Measurements from ENCODE around the gene RPL27A. TPM values are rescaled to one million over a fixed set of nuclear protein-coding genes. Genes with fewer than 3 reads are reported as not detected.

Gene RPL27A
- polyA plus RNA-seq, 4 donors, result 2,503 to 4,316 (median 3,116) TPM

DNA sequence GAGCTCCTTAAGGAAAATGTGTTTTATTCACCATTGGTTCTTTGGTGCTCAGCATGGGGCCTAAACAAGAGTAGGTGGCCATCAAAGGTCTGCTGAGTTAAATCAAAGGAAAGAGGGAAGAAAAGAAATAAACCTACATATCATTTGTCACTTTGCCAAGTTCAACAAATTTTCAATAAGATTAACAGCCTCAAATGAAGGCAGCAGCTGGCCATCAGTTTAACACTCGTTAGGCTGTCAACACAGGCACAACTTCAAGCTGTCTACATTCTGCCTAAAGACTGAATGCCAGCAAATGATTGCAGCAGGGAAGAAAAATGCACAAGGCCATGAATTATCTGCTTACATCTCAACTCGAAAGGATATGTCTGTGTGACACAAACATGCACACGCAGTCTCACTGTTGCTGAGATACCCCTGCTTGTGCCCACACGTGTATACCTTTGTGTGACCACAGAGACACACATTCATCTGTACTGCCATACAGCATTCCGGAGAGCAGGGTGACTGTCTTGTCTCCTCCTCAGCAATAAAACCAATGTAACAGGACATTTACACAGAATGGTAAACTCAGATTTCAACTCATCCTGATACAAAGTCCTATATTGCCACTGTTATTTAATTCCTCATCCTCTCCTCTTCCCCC, 40.3 kb upstream of the RPL27A start:
- Histone ChIP-seq H3K27ac (ENCODE audit: low read depth in 1 of 3, low read length in 2 of 3) (no peak overlapping the region), H3K36me3 (ENCODE audit: control insufficient read depth in 3 of 3, insufficient read depth in 2 of 3, low read depth in 1 of 3, low read length in 3 of 3) (peaks cover 3 to 38% (median 19%) of the 10 kb centered on the region in 3 donors), H3K27me3 (ENCODE audit: control insufficient read depth in 3 of 3, insufficient read depth in 3 of 3, low read length in 3 of 3) (no peaks in the 10 kb centered on the region), H3K4me3 (ENCODE audit: low read depth in 1 of 3, low read length in 3 of 3) (no peak overlapping the region), H3K9me3 (ENCODE audit: control insufficient read depth in 2 of 2, insufficient read depth in 1 of 2, low read depth in 1 of 2, low read length in 1 of 2) (no peaks in the 10 kb centered on the region), H3K4me1 (ENCODE audit: control insufficient read depth in 3 of 3, insufficient read depth in 2 of 3, low read depth in 1 of 3, low read length in 2 of 3) (peaks cover 0 to 3% (median 0%) of the 10 kb centered on the region in 3 donors)
- WGBS, 3 donors, result 37 to 62% (median 55%) methylated on average over 5 of the region's 5 CpGs
- DNase-seq (peak in 1 of 2 donors; percentile 3), FAIRE-seq (no peak)

DNA sequence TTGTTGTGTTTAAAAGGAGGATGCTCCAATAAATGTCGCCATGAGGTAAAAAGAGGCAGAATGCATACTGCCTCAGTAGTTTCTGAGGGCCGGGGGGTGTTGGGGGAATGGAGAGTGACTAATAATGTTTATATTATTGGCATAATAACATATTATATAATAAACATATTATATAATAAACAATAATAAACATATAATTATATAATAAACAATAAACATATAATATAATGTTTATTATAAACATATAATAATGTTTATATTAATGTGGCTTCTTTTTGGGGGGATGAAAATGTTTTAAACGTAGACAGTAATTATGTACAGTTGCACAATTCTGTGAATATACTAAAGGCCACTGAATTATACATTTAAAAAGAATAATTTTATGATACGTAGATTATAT, 35.7 kb upstream of the RPL27A start:
- 93 to 97% (median 96%) methylated on average over 4 of the region's 4 CpGs for WGBS, 3 donors
- Histone ChIP-seq H3K4me1 (ENCODE audit: control insufficient read depth in 3 of 3, insufficient read depth in 2 of 3, low read depth in 1 of 3, low read length in 2 of 3) (no peaks in the 10 kb centered on the region), H3K4me3 (ENCODE audit: low read depth in 1 of 3, low read length in 3 of 3) (no peak overlapping the region), H3K27ac (ENCODE audit: low read depth in 1 of 3, low read length in 2 of 3) (no peak overlapping the region), H3K27me3 (ENCODE audit: control insufficient read depth in 3 of 3, insufficient read depth in 3 of 3, low read length in 3 of 3) (no peaks in the 10 kb centered on the region), H3K9me3 (ENCODE audit: control insufficient read depth in 2 of 2, insufficient read depth in 1 of 2, low read depth in 1 of 2, low read length in 1 of 2) (no peaks in the 10 kb centered on the region), H3K36me3 (ENCODE audit: control insufficient read depth in 3 of 3, insufficient read depth in 2 of 3, low read depth in 1 of 3, low read length in 3 of 3) (peaks cover 5 to 32% (median 15%) of the 10 kb centered on the region in 3 donors)
- no peak for DNase-seq
- no peak for FAIRE-seq

DNA sequence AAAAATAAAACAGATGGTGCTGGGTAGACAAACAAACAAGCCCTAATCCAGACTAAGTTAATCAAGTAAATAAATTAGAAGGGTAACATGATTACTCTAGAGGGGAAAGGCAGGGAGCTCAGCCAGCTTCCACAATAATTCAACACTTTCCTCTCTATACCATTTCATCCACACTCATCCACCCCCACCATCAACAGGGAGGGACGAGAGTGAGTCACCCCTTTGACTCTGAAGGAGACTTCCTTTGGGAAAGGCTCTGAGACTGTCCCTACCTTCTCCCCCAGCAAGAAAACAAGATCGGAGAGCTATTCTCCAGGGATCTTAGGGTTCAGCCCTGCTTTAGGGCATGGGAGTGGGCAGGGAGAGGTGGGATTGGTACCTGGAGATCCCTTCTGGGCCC, 33.2 kb upstream of the RPL27A start:
- H3K4me3 ChIP-seq (ENCODE audit: low read depth in 1 of 3, low read length in 3 of 3), result no peak overlapping the region
- H3K27me3 ChIP-seq (ENCODE audit: control insufficient read depth in 3 of 3, insufficient read depth in 3 of 3, low read length in 3 of 3), result no peaks in the 10 kb centered on the region
- no peaks in the 10 kb centered on the region for H3K4me1 ChIP-seq (ENCODE audit: control insufficient read depth in 3 of 3, insufficient read depth in 2 of 3, low read depth in 1 of 3, low read length in 2 of 3)
- no peak overlapping the region for H3K27ac ChIP-seq (ENCODE audit: low read depth in 1 of 3, low read length in 2 of 3)
- FAIRE-seq, result no peak
- DNase-seq, result no peak
- peaks cover 2 to 28% (median 12%) of the 10 kb centered on the region in 3 donors for H3K36me3 ChIP-seq (ENCODE audit: control insufficient read depth in 3 of 3, insufficient read depth in 2 of 3, low read depth in 1 of 3, low read length in 3 of 3)
- H3K9me3 ChIP-seq (ENCODE audit: control insufficient read depth in 2 of 2, insufficient read depth in 1 of 2, low read depth in 1 of 2, low read length in 1 of 2), result no peaks in the 10 kb centered on the region
- WGBS, 3 donors, result 92 to 100% (median 93%) methylated on average over 2 of the region's 2 CpGs

DNA sequence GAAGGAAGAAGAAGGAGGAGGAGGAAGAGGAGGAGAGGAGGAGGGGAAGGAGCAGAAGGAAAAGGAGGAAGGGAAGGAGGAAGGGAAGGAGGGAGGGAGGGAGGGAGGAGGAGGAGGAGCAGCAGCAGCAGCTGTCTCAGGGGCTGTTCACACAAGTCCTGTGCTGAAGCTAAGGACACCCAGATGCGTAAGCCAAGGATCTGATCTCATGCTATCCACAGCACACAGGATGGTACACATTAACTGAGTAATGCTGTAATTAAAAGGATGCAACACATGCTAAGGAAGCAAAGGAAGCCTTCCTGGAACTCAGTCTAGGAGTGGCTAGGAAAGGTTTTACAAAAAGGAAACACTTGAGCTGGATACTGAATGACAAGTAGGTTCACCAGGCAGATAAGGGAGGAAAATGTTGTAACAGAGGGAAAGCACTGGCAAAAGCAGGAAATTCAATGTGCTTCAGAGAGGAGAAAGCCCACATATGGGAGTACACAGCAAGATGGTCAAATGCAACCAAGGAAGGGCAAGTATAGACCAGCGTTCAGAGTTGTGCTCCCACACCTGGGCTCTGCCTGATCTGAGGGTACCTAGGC, 32.1 kb upstream of the RPL27A start:
- H3K4me3 ChIP-seq (ENCODE audit: low read depth in 1 of 3, low read length in 3 of 3), result no peak overlapping the region
- FAIRE-seq, result no peak
- H3K9me3 ChIP-seq (ENCODE audit: control insufficient read depth in 2 of 2, insufficient read depth in 1 of 2, low read depth in 1 of 2, low read length in 1 of 2), result no peaks in the 10 kb centered on the region
- DNase-seq, result no peak
- no peak overlapping the region for H3K27ac ChIP-seq (ENCODE audit: low read depth in 1 of 3, low read length in 2 of 3)
- 99 to 100% (median 100%) methylated on average over 2 of the region's 2 CpGs for WGBS, 3 donors
- no peaks in the 10 kb centered on the region for H3K4me1 ChIP-seq (ENCODE audit: control insufficient read depth in 3 of 3, insufficient read depth in 2 of 3, low read depth in 1 of 3, low read length in 2 of 3)
- peaks cover 2 to 23% (median 7%) of the 10 kb centered on the region in 3 donors for H3K36me3 ChIP-seq (ENCODE audit: control insufficient read depth in 3 of 3, insufficient read depth in 2 of 3, low read depth in 1 of 3, low read length in 3 of 3)
- no peaks in the 10 kb centered on the region for H3K27me3 ChIP-seq (ENCODE audit: control insufficient read depth in 3 of 3, insufficient read depth in 3 of 3, low read length in 3 of 3)

DNA sequence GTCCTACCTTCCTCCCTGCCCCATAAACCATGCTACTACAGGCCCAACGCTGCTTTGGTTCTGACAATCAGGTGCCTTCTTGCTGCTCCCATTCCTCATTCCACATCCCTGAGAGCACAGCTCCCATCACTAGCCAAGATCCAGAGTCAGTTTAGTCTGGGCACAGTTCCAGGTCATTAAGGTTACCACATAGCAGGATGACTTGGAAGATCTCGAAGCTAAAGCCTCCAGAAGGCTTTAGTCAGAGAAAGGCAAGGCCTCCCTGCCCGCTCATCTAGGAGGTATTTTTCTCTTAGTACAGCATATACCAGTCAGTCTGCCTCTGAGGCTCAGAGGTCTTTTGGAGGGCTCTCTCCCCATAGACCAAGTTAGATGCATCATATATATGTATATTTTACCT, 30.5 kb upstream of the RPL27A start:
- H3K27me3 ChIP-seq (ENCODE audit: control insufficient read depth in 3 of 3, insufficient read depth in 3 of 3, low read length in 3 of 3), result no peaks in the 10 kb centered on the region
- 76 to 79% (median 78%) methylated on average over 3 of the region's 3 CpGs for WGBS, 3 donors
- FAIRE-seq (no peak), DNase-seq (no peak)
- H3K9me3 ChIP-seq (ENCODE audit: control insufficient read depth in 2 of 2, insufficient read depth in 1 of 2, low read depth in 1 of 2, low read length in 1 of 2), result no peaks in the 10 kb centered on the region
- H3K36me3 ChIP-seq (ENCODE audit: control insufficient read depth in 3 of 3, insufficient read depth in 2 of 3, low read depth in 1 of 3, low read length in 3 of 3), result peaks cover 0 to 21% (median 2%) of the 10 kb centered on the region in 3 donors
- H3K27ac ChIP-seq (ENCODE audit: low read depth in 1 of 3, low read length in 2 of 3), result no peak overlapping the region
- H3K4me3 ChIP-seq (ENCODE audit: low read depth in 1 of 3, low read length in 3 of 3), result no peak overlapping the region
- no peaks in the 10 kb centered on the region for H3K4me1 ChIP-seq (ENCODE audit: control insufficient read depth in 3 of 3, insufficient read depth in 2 of 3, low read depth in 1 of 3, low read length in 2 of 3)

DNA sequence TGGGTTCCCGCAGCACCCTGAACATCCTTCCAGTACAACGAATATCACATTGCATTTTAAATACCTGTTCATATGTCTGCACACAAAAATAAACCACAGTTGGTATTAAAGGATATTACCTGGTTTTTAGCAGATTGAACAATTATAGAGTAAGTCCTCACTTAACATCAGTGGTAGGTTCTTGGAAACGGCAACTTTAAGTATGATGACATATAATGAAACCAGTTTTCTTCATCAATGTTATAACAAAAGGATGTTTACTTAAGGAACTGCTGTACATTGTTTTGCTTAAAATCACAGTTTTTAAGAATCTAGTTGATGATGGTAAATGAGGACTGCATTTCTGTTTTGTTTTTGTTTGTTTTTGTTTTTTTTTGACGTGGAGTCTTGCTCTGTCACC, 28.1 kb upstream of the RPL27A start:
- Histone ChIP-seq H3K4me3 (ENCODE audit: low read depth in 1 of 3, low read length in 3 of 3) (no peak overlapping the region), H3K36me3 (ENCODE audit: control insufficient read depth in 3 of 3, insufficient read depth in 2 of 3, low read depth in 1 of 3, low read length in 3 of 3) (peaks cover 0 to 8% (median 0%) of the 10 kb centered on the region in 3 donors), H3K27me3 (ENCODE audit: control insufficient read depth in 3 of 3, insufficient read depth in 3 of 3, low read length in 3 of 3) (no peaks in the 10 kb centered on the region), H3K27ac (ENCODE audit: low read depth in 1 of 3, low read length in 2 of 3) (no peak overlapping the region), H3K9me3 (ENCODE audit: control insufficient read depth in 2 of 2, insufficient read depth in 1 of 2, low read depth in 1 of 2, low read length in 1 of 2) (no peaks in the 10 kb centered on the region), H3K4me1 (ENCODE audit: control insufficient read depth in 3 of 3, insufficient read depth in 2 of 3, low read depth in 1 of 3, low read length in 2 of 3) (no peaks in the 10 kb centered on the region)
- FAIRE-seq (no peak), DNase-seq (no peak)
- WGBS, 3 donors, result 72 to 84% (median 81%) methylated on average over 4 of the region's 4 CpGs

DNA sequence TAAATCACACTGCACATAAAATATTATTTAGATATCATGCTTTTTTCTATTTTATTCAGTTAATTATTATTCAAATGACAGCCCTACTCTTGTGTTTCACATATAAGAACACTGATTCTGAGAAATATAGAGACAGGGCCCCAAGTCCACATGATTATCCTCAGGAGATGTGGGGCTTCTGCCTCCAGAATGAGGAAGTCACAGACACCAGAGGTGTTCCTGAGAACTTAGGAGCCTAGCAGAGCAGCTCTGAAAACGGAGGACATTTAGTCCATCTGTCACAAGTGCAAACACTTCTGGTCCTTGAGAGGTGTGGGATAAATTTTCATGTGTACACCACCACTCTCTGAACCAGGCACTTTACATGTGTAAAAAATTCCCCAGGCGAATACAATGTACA, 26.3 kb upstream of the RPL27A start:
- H3K4me1 ChIP-seq (ENCODE audit: control insufficient read depth in 3 of 3, insufficient read depth in 2 of 3, low read depth in 1 of 3, low read length in 2 of 3), result no peaks in the 10 kb centered on the region
- no peak for DNase-seq
- H3K36me3 ChIP-seq (ENCODE audit: control insufficient read depth in 3 of 3, insufficient read depth in 2 of 3, low read depth in 1 of 3, low read length in 3 of 3), result peaks cover 0 to 2% (median 0%) of the 10 kb centered on the region in 3 donors
- no peaks in the 10 kb centered on the region for H3K9me3 ChIP-seq (ENCODE audit: control insufficient read depth in 2 of 2, insufficient read depth in 1 of 2, low read depth in 1 of 2, low read length in 1 of 2)
- WGBS, 3 donors, result 85 to 94% (median 88%) methylated on average over 2 of the region's 2 CpGs
- no peak overlapping the region for H3K4me3 ChIP-seq (ENCODE audit: low read depth in 1 of 3, low read length in 3 of 3)
- no peak overlapping the region for H3K27ac ChIP-seq (ENCODE audit: low read depth in 1 of 3, low read length in 2 of 3)
- FAIRE-seq, result no peak
- H3K27me3 ChIP-seq (ENCODE audit: control insufficient read depth in 3 of 3, insufficient read depth in 3 of 3, low read length in 3 of 3), result no peaks in the 10 kb centered on the region

DNA sequence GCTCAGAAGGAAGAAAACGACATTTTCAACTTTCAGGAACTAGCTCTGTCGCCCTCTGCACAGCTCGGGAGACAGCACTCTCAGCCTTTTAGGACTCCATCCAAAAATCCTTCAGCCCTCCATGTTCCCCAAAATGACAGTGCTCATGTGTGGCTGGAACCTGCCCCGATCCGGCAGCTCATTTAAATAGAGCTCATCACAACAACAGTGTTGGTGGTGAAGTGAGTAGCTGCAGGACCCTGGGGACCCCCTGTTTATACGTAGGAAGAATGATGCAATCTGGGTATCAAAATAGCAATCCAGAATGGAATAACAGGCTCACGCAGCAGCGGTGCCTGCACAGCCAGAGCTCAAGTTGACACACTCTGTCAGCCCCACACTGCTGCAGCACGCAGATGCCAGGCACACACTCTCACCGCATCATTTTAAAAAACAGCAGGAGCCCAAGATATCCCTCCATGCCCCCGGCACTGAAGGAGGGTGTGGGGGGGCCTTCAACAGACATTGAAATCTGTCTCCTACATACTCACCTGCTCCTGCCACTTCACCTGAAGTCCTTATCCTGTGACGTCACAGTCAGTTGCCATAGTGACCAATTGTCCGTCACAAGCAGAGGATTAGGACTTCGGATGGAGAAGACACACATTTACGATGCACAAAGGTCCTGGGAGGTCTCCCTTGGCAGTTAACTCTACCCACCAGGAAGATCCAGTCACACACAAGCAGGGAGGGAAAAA, 24.1 kb upstream of the RPL27A start:
- Histone ChIP-seq H3K4me1 (ENCODE audit: control insufficient read depth in 3 of 3, insufficient read depth in 2 of 3, low read depth in 1 of 3, low read length in 2 of 3) (no peaks in the 10 kb centered on the region), H3K27me3 (ENCODE audit: control insufficient read depth in 3 of 3, insufficient read depth in 3 of 3, low read length in 3 of 3) (no peaks in the 10 kb centered on the region), H3K27ac (ENCODE audit: low read depth in 1 of 3, low read length in 2 of 3) (no peak overlapping the region), H3K9me3 (ENCODE audit: control insufficient read depth in 2 of 2, insufficient read depth in 1 of 2, low read depth in 1 of 2, low read length in 1 of 2) (no peaks in the 10 kb centered on the region), H3K4me3 (ENCODE audit: low read depth in 1 of 3, low read length in 3 of 3) (no peak overlapping the region), H3K36me3 (ENCODE audit: control insufficient read depth in 3 of 3, insufficient read depth in 2 of 3, low read depth in 1 of 3, low read length in 3 of 3) (peaks cover 0 to 3% (median 2%) of the 10 kb centered on the region in 3 donors)
- WGBS, 3 donors, result 71 to 89% (median 87%) methylated on average over 15 of the region's 15 CpGs
- DNase-seq, result no peak
- FAIRE-seq, result no peak

Data from small intestine (tissue), 7 donors.